HepG2 (cell line): ENCODE results near the gene PIK3R5. TPM values are rescaled to one million over a fixed set of nuclear protein-coding genes. Genes with fewer than 3 reads are reported as not detected.

ENCODE experiments used
- MED13 ChIP-seq: sonication (generic); formaldehyde crosslinking; IDR thresholded peaks from 2 replicates; pipeline ENCODE4 v1.5.0; 2020; ENCODE audit warnings: missing genetic modification reagents
- SNAI1 ChIP-seq: sonication (generic); formaldehyde crosslinking; IDR thresholded peaks from 2 replicates; pipeline ENCODE4 v1.5.0; 2020; ENCODE audit warnings: mild to moderate bottlenecking, missing genetic modification reagents, borderline replicate concordance
- ZFP41 ChIP-seq: sonication (generic); formaldehyde crosslinking; IDR thresholded peaks from 2 replicates; pipeline ENCODE4 v1.4.0; 2020; ENCODE audit warnings: mild to moderate bottlenecking, missing genetic modification reagents, borderline replicate concordance
- polyA plus RNA-seq, 8 experiments: library from polyadenylated mRNA; depleted of rRNA in 3 of 8; stranded (reverse) in 7 of 8; unstranded in 1 of 8; fragments of >200 nt; fragmentation: Illumina TruSeq in 4 of 8; extraction: Trizol in 4 of 8; gene quantifications; 2 replicates each; pipeline versions ENCODE4 v1.2.1 to v1.2.3, GENCODE V29; 2011 to 2016; ENCODE audit warnings: low read depth in 4 of 8, missing spikeins in 1 of 8, mixed read lengths in 1 of 8; ENCODE audit not compliant: insufficient read depth in 1 of 8
- total RNA-seq, 5 experiments: library from RNA; depleted of rRNA; stranded (reverse); fragments of >200 nt; fragmentation: Illumina TruSeq; extraction: Trizol; gene quantifications; 2 replicates each; pipeline ENCODE4 v1.2.3, GENCODE V29; 2016; ENCODE audit warnings: low read depth in 1 of 5
- TF ChIP-seq, protein P1 (sequence below): sonication (generic); formaldehyde crosslinking; IDR thresholded peaks from 2 replicates; pipeline ENCODE4 v1.4.0; 2020; ENCODE audit warnings: low read depth, mild to moderate bottlenecking, missing genetic modification reagents
- TF ChIP-seq, protein P2 (sequence below): sonication (generic); formaldehyde crosslinking; IDR thresholded peaks from 2 replicates; pipeline ENCODE4 v1.5.0; 2020; ENCODE audit warnings: mild to moderate bottlenecking, missing genetic modification reagents, borderline replicate concordance
- TF ChIP-seq, protein P3 (sequence below): IDR thresholded peaks from 2 replicates; pipeline ENCODE4 v1.6.1; 2016; ENCODE audit warnings: missing compliant biosample characterization, missing genetic modification reagents, borderline replicate concordance
- TF ChIP-seq, protein P4 (sequence below): fragments of 450-650 bp; IDR thresholded peaks from 2 replicates; pipeline ENCODE4 v1.6.1; 2016

The PIK3R5 gene
- total and polyA plus RNA-seq, 2 of the 13 experiments (the other 11 are each of a cell fraction or from before 2014, with no cell fraction given) = not detected

DNA sequence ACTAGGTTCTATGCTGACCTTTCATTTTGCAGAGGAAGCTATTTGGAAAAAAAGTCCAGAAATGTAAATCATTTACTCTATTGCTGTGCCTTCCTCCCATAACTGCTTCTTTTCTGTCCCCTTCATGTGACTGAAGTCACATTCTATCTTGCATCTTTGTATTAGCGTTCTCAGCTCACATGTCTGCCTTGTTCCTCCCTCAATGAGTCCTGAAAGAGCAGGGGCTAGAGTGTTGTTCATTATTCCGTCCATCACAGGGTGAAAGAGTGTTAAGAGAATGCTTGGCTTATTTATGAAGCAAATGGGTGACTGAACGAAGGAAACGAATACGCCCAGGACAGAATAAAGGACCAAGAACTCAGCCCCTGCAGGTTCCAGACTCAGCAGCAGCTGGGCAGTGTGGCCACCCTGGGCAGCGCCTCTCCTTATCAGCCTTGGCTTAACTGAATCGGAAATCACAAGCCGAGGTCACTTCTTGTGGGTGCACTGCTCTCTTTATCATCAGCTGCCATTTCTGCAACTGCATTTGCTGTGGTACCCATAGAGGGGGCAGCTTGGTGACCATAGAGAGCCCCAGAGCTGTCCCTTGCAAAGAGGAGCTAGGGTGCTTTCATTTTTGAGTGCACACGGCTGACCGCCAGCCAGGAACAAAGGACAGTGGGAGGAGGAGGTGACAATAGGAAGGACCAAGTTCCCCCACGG lies 96.2 kb downstream of the PIK3R5 start (continued):
- TF ChIP-seq, protein P1, sequence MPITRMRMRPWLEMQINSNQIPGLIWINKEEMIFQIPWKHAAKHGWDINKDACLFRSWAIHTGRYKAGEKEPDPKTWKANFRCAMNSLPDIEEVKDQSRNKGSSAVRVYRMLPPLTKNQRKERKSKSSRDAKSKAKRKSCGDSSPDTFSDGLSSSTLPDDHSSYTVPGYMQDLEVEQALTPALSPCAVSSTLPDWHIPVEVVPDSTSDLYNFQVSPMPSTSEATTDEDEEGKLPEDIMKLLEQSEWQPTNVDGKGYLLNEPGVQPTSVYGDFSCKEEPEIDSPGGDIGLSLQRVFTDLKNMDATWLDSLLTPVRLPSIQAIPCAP (CRISPR knock-in tag) = no peak
- TF ChIP-seq MED13 (CRISPR knock-in tag) (no peak), ZFP41 (CRISPR knock-in tag) (no peak), SNAI1 (CRISPR knock-in tag) (no peak)
- TF ChIP-seq, protein P2, sequence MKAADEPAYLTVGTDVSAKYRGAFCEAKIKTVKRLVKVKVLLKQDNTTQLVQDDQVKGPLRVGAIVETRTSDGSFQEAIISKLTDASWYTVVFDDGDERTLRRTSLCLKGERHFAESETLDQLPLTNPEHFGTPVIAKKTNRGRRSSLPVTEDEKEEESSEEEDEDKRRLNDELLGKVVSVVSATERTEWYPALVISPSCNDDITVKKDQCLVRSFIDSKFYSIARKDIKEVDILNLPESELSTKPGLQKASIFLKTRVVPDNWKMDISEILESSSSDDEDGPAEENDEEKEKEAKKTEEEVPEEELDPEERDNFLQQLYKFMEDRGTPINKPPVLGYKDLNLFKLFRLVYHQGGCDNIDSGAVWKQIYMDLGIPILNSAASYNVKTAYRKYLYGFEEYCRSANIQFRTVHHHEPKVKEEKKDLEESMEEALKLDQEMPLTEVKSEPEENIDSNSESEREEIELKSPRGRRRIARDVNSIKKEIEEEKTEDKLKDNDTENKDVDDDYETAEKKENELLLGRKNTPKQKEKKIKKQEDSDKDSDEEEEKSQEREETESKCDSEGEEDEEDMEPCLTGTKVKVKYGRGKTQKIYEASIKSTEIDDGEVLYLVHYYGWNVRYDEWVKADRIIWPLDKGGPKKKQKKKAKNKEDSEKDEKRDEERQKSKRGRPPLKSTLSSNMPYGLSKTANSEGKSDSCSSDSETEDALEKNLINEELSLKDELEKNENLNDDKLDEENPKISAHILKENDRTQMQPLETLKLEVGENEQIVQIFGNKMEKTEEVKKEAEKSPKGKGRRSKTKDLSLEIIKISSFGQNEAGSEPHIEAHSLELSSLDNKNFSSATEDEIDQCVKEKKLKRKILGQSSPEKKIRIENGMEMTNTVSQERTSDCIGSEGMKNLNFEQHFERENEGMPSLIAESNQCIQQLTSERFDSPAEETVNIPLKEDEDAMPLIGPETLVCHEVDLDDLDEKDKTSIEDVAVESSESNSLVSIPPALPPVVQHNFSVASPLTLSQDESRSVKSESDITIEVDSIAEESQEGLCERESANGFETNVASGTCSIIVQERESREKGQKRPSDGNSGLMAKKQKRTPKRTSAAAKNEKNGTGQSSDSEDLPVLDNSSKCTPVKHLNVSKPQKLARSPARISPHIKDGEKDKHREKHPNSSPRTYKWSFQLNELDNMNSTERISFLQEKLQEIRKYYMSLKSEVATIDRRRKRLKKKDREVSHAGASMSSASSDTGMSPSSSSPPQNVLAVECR (CRISPR knock-in tag) = no peak
- TF ChIP-seq, protein P3, sequence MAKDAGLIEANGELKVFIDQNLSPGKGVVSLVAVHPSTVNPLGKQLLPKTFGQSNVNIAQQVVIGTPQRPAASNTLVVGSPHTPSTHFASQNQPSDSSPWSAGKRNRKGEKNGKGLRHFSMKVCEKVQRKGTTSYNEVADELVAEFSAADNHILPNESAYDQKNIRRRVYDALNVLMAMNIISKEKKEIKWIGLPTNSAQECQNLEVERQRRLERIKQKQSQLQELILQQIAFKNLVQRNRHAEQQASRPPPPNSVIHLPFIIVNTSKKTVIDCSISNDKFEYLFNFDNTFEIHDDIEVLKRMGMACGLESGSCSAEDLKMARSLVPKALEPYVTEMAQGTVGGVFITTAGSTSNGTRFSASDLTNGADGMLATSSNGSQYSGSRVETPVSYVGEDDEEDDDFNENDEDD (CRISPR knock-in tag) = no peak
- TF ChIP-seq, protein P4, sequence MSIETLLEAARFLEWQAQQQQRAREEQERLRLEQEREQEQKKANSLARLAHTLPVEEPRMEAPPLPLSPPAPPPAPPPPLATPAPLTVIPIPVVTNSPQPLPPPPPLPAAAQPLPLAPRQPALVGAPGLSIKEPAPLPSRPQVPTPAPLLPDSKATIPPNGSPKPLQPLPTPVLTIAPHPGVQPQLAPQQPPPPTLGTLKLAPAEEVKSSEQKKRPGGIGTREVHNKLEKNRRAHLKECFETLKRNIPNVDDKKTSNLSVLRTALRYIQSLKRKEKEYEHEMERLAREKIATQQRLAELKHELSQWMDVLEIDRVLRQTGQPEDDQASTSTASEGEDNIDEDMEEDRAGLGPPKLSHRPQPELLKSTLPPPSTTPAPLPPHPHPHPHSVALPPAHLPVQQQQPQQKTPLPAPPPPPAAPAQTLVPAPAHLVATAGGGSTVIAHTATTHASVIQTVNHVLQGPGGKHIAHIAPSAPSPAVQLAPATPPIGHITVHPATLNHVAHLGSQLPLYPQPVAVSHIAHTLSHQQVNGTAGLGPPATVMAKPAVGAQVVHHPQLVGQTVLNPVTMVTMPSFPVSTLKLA = no peak
